ENCODE results near the gene HIVEP1.

HIVEP1 gene

DNA sequence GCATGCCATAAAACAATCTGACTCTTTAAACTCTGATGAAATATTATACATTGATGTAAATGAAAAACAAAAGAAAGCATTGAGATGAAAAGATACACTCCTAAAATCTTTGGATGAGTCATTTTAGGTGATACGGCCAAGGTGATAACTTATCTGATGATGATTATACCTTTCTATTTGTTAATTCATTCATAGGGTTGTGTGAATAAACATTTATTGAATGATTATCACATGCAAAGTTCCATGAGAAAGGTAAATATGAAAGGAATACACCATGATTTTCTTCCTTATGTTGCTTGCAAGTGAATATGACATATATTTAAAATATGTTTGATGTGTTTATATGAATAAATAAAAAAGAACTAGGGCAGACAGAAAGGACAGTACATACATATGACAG, 15.4 kb upstream of the HIVEP1 start:
- no peak for DNase-seq

DNA sequence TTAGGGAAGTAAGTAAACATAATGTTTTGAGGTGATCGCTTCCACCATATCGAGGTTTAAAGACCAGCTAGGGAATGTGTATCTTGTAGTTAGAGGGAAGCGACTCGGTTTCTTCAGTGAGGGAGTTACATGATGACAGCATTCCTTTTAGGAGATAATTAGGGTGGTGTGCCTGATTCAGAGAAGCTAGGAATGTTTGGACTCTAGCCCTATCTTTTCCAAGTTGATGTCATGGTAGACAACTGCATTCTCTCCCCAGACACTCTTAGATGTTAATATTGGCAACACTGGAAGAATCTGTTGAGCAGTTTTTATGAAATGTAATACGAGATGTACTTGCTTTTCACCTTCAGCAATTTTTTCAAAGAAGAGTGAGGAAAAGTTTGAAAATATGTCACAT, 12.9 kb upstream of the HIVEP1 start:
- no peak for DNase-seq

DNA sequence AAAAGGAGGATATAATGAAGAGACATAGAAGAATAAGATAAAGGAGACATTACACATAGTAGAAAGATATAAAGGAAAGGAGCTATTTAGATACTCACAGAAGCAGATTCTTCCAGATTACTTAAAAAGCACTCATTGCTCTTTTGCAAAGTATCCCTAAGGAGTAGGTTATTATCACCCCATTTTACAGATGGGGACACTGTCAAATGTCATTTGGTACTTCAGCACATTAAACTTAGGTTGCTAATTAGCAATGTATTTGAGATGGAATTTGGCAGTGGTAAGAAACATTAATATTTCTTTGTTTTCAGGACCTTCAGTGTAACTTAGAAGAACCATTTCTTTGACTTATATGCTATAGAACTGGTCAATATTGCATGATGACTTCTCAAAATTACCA, 11.9 kb upstream of the HIVEP1 start:
- no peak for DNase-seq

DNA sequence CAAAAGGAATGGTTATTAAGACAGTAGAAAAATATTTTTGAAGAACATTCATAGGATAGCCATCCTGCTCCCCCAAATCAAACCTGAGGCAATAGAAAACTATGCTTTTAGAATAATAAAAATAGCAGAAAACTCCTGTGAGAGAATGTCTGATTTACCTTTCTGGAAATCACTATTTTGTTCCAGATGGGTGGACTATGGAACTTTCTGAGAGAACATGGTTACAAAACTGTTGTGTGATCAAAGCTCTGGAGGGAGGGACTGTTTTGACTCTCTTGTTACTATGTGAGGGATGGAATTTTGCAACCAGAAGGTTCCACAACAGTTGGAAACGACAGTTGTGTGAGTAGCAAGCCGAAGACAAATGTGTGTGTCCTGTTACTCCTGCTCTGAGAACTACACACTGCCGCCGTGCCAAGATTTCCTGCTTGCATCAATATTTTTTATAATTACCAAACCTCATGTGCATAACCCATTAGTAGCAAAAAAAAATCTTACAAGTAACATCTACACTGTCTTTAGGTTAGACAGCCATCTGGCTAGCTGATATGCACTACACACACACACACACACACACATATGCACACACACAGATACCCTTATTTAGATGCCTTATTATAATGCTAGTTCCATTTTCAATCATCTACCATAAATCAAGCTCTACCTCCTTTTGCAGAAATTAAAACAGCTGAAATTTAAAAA, 11.0 kb upstream of the HIVEP1 start:
- no peak for DNase-seq

DNA sequence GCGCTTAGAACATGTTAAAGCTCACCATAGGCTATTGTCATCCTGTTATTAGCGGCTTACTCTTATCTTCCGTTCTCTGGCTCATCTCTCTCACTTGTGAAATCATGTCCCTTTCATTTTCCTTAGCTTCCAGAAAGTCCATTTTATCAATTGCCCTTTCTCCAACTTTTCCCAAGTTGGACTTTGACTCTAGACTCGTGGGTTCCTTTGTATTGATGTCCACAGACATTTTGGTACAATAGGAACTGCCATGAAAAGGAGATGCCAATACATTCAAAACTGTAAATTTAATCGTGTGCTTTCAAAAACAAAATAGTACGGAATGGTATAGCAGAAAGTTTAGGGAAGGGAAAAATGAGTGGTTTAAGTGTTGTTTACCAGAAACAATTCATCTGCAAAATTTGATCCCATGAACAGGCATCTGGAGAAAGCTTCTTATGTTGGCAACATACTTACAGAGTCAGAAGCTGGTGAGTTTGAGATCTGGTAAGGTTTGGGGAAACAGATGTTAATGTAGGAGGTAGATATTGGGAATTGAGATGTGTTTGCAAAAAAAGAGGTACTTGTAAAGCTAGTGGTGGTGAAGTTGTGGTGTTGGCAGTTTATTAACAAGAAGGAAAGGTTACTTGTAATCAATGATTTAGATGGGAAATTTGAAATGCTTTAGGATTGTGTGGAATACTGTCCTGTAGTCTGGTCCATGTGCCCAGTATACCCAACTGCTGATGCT, 10.2 kb upstream of the HIVEP1 start:
- DNase-seq, result no peak

DNA sequence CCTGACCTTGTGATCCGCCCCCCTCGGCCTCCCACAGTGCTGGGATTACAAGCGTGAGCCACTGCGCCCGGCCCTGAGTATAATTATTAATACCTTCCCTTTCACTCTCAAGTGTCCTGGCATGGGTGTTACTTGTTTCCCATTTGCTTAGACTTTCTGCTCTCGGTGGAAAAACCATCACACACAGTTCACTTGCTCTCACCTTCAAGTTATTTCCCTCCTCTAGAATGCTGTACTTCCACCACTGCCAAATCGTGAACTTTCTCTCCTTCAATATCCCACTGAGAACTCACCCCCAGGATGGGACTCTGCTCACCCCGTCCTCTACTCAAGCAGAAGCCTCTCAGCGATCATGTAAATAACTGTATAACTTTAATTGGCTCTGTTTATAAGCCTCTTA, 4.6 kb upstream of the HIVEP1 start:
- no peak for DNase-seq

DNA sequence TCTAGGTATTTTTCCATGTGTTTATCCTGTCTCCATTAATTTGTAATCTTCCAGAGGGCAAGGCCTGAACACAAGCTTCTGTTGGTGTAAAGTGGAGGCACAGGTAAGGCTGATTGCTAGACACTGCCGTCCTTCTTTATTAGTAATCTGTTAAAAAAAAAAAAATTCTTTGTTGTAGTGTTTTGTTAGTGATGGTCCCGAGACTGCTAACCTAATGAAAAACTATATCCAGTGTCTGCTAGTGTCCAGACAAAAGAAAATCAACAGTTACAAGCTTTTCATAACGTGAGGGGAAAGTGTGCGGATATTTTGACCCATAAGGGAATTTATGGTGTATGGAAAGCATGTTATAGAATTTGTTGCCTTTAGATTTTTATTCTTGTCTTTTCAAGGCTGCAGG, 4.2 kb upstream of the HIVEP1 start:
- DNase-seq, result no peak

DNA sequence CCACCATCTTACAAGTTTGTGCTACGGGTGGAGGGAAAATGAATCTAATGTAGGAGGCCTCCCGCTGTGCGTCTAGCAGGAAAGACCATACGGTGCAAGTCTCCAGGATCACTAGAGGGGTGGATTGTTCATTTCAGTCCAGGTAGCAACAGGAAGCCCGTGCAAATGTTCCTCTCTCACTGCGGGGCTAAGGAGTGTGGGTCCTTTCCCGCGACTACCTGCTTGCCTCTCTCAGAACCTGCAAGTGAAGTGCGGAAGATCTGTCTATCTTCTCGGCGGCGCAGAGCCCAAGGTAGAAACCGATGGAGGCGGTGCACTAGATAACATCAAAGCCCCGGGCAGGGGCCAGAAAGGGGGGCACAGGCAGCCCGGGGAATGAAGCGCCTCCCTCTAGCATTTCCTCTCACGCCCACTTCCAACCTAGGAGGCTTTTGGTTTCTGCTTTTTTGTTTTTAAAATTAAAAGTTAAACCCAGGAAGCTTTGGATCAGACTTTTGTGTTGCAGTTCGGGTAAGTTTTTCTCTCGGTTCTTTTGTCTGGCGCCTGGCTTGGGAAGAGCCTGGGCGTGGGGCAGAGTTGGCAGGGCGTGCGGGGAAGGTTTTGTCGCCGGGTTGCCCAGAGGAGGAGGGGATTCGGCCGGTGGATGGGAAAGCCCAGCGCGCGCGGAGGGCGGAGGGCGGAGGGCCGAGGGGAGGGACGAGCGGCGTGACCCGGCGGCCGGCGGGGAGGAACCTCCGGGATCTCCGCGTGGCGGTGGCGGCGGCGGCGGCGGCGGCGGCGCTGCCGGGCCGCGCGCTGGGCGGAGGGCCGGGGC, 3.5 kb upstream of the HIVEP1 start:
- DNase-seq, result peak; percentile 85

DNA sequence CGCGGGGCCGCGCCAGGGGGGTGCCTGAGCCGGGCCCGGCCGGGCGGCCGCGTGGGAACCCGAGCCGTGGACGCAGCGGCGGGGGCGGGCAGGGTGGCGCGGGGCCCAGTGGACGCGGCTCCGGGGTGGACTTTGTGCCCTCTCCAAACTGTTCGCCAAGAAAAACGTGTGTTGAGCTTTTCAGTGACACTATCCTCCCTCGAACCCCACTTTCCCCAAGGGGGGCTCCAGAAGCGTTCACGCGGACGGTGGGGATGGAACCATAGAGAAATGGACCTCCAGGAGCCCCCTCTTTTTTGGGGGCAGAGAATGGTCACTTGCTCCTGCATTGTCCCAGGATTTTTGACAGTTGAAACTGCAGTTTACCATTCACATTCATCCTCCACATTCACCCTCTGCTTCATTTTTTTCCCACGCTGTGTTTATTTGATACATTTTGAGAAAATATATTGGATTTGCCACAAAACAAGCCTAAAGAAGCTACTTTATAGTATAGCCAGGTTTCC, 2.9 kb upstream of the HIVEP1 start:
- DNase-seq, result no peak

DNA sequence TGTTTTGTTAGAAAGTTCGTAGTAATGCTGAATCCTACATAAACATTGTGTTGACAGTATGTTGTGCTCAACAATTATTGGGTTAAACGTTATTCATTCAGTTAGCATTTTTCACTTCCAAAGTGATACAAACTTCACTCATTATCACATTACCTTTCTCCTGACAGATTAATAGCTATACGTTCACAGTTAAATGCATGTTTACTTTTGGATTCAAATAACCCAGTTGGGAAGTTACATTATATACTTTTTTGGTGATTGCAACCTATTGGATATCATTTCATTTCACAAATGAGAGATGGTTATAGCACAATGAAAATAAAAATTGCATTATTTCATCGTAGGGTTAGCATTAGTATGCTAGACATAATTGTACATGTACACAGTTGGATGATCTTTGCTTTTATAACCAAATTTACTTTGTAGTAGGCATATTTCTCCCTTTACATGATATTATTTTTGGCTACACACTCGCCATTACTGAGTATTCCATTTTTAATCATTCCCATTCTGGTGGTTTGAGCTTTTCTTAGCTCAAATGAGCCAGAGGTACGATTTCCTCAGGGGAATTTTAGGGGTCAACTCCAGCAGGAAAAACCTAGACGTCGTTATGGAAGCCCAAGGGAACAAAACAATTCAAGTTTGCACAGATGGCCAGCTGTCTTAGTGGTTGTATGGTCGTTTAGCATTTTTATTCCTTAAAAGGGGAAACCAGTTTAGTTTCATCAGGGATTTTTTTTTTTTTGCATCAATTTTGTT, 2.1 kb upstream of the HIVEP1 start:
- DNase-seq, result no peak

DNA sequence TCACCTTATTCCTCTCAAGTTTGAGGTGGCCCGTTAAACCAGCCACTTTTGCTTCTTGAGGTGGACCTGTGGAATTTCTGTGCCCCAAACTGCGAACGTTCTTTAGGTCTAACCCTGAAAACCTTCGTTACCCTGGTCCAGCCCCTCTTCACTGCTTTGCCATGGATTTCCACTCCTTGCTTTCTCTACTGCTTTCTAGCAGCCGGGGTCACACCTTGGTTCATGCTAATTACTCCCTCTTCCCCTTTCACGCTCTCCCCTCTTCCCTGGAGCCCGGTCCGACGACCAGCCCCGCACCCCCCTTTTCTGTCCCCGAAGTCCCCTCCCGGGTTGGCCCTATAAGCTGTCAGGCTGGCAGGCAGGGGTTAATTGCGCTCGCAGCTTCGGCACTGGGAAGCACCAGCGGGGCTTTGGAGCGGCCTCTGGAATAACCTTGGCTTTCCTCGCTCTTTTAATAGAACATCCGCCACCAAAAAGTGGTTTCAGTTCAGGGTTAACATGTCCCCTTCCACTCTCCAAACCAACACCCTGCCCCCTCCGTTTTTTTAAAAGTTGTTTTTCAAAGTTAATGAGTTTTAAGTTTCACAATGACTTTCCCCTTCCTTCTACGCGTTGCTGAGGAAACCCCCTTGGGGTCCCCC, 1.4 kb upstream of the HIVEP1 start:
- no peak for DNase-seq

DNA sequence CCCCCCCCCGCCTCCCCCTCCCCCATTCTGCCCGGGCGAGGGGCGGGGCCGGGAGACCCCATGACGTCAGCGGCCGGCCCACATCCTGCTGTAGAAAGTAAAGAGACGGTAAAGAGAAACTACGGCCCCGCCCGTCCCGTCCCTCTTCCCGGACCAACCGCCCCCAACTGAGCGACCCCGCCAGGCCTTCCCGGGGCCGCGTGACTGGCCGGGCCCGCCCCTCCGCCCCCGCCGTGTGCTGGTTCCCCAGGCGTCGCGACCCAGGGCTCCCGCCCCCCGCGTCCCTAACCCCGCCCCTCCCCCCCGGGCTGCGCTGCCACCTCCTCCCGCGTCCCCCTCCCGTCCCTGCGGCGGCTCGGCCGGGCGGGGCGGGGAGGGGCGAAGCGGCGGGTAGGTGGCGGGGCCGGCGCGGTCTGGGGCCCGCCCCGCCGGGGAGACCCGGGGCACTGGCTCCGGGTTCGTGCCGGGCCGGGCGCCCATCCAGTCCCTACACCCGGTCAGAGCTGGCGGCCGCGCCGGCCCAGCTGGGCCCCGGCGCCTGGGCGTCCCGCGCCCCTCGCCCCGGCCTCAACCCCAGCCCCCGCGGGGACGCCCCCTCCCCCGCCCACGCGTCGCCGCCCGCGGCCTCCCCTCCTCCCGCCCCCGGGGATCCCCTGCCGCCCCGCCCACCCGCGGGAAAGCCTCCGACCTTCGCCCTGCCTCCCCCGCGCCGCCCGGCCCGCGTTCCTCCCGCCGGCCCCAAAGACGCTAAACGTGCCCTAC, 655 bp upstream of the HIVEP1 start:
- DNase-seq, result peak; percentile 97

DNA sequence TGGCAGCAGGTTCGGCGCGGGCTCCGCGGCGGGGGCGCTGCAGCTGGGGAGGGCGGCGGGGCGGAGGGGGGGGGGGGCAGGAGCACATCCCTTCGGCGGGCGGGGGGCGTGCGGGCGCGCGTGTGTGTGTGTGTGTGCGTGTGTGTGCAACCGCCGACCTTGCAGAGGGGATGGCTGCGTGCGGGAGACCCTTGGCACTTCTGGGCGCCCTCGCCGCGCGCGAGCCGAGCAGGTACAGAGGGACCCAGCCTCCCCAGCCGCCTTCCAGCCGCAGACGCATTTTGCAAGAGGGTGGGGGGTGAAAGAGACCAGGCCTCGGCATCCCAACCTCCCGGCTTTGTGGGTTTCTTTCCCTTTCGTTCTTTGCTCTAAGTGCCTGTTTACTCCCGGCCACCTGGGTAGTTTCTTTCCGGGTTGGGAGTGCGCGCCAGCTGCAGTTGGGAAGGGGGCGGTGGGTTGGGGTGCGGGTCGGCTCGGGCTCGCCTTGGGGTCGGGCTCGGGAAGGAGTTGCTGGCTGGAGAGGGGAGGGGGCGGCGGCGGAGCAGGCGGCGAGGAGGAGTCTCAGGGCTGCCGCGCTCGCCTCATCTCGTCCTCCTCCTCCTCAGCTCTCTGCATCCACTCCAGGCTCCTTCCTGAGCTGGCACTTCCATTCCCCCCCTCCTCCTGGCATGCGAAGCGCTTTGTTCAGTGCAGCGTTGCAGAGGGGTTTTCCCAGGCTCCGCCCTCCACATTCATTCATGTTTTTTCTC, 620 bp downstream of the HIVEP1 start:
- peak; percentile 86 for DNase-seq

DNA sequence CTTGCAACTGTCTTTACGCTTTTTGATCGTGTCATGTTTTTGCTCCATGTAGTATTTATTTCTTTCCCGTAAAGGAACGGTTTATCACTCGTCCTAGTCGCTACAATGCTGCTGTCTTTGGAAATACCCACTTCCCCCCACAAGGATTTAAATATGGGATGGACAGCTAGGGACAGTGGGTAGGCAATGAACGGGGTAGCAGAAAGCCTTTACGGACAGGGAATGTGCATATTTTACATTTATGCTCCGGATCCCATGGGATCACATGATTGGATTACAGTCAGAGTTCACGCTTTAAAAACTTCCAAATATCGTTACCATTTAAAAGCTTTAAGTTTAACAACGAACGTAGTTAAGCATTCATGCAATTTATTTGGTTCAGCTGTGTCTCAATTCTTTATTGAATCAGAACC, 1.2 kb downstream of the HIVEP1 start:
- DNase-seq, result no peak

DNA sequence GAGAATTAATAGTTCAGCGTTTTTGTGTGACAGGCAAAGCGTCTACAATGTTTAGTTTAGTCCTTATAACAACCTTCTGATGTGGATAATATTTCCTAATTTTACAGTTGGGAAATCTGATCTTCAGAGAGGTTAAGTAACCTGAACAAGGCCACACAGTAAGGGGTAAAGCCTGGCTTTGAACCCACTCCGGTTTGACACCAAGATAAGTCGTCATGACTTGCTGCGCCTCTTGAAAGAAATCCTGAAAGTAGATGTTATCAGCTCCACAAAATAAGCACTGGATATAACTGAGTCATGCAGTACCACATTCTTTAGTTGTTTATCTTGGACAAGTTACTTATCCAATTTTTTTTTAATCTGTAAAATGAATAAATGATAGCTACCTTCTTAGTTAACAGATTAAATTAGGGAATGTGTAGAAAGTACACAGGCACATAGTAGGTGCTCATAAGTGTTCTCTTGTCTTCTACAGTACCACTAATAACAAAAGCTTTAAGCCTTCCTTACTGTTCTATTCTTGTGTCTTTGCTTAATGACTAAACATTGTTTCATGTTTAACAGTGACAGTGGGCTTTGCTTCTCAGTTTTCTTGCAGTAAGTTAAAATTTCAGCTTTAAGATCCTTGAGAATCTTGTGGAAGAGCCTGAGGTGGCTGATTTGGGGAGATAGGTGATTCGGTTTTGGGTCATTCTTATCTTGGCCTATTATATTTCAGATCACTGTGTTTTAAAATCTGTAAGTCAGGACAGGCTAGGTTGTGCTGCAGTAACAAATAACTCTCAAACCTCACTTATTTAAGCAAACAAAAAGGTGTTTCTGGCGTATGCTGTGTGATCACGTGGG, 2.1 kb downstream of the HIVEP1 start:
- no peak for DNase-seq

DNA sequence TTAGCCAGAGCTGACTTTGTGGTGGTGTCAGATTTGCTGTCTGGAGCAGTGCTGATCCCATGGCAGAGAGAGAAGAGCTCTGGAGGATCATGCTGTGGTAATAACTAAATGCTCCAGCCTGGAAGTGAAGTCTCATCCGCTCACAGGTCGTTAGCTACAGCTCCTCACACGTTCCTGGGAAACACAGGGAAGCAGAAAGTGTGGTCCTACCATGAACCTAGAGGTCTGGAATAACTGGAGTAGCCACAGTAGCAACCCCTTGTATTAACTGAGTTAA, 2.7 kb downstream of the HIVEP1 start:
- no peak for DNase-seq

DNA sequence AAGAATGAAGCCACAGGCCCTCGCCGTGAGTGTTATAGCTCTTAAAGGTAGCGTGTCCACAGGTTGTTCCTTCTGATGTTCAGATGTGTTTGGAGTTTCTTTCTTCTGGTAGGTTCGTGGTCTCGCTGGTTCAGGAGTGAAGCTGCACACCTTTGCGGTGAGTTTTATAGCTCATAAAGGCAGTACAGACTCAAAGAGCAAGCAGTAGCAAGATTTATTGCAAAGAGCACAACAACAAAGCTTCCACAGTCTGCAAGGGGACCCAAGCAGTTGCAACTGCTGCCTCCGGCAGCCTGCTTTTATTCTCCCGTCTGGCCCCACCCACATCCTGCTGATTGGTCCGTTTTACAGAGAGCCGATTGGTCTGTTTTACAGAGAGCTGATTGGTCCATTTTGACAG, 5.2 kb downstream of the HIVEP1 start:
- no peak for DNase-seq

DNA sequence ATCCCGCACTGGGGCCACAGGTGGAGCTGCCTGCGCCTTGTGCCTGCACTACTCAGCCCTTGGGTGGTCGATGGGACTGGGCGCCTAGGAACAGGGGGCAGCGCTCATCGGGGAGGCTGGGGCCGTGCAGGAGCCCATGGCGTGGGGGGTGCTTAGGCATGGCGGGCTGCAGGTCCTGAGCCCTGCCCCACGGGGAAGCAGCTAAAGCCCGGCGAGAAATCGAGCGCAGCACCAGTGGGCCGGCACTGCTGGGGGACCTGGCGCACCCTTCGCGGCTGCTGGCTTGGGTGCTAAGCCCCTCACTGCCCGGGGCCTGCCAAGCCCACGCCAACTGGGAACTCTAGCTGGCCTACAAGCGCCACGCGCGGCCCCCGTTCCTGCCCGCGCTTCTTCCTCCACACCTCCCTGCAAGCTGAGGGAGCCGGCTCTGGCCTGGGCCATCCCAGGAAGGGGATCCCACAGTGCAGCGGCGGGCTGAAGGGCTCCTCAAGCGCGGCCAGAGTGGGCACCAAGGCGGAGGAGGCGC, 5.8 kb downstream of the HIVEP1 start:
- no peak for DNase-seq

DNA sequence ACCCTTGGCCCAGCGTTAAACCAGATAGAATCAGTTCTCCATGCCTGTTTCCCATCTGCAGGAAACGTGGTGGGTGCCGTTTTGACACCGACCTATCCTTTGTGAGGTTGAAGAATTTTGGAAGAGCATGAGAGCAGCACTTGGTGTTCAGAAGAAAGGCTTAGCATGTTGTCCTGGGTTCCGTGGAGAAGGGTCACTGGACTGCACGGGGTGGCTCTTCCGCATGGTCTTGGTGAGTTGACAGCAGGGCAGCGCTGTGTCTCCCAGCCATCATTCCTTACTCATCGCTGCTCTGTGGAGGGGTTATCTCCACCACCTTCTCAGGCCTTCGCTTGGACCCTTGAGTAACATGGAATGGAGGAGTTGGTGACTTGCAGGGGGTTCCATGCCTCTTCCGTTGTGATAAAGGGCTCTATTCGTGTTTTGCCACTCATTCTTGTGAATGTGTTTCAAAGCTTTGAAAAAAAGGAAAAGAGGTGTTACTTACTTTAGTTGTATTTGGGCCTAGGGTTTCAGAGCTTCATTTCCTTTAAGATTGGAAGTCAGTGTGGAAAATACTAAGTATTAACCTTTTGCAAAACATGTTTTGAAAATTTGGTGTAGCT, 8.2 kb downstream of the HIVEP1 start:
- DNase-seq, result no peak

Data from activated CD4-positive, alpha-beta T cell treated with anti-CD3 and anti-CD28 coated beads, Interleukin-2, amount 50 U/mL, for 16 hours (primary cell).